Astrocyte (in vitro differentiated cells and primary cell): ENCODE data around the gene GFRA4. TPM values are rescaled to one million over a fixed set of nuclear protein-coding genes. Genes with fewer than 3 reads are reported as not detected.

Source experiments
- DNase-seq: peaks from one replicate; pipeline ENCODE4 v3.0.0-alpha.2; 2010; ENCODE audit warnings: low read depth
- FAIRE-seq: peaks from 2 replicates; lab custom pipeline; 2011; peaks lifted over from hg19 to GRCh38; lab: Jason Lieb, UNC
- H2AFZ ChIP-seq: 2 replicates; pipeline ENCODE4 v1.6.0; 2012; ENCODE audit warnings: low read depth, low read length, inconsistent platforms
- H3K27ac ChIP-seq: 2 replicates; pipeline ENCODE4 v1.5.1; 2011; ENCODE audit warnings: low read depth, low read length, inconsistent platforms
- H3K27me3 ChIP-seq: 2 replicates; pipeline ENCODE4 v1.6.0; 2011; ENCODE audit warnings: low read length, inconsistent platforms; ENCODE audit not compliant: insufficient read depth
- H3K36me3 ChIP-seq: 2 replicates; pipeline ENCODE4 v1.5.1; 2011; ENCODE audit warnings: low read length, inconsistent platforms; ENCODE audit not compliant: insufficient read depth
- H3K4me1 ChIP-seq: 2 replicates; pipeline ENCODE4 v1.5.1; 2011; ENCODE audit warnings: low read length, inconsistent platforms; ENCODE audit not compliant: insufficient read depth
- H3K4me2 ChIP-seq: 2 replicates; pipeline ENCODE4 v1.6.0; 2012; ENCODE audit warnings: low read length, inconsistent platforms
- H3K4me3 ChIP-seq: 2 replicates; pipeline ENCODE4 v1.5.1; 2011; ENCODE audit warnings: low read depth, mild to moderate bottlenecking, low read length, inconsistent platforms; ENCODE audit not compliant: insufficient read depth
- H3K79me2 ChIP-seq: 2 replicates; pipeline ENCODE4 v1.6.0; 2012; ENCODE audit warnings: mild to moderate bottlenecking, low read length, inconsistent platforms; ENCODE audit not compliant: insufficient read depth
- H3K9ac ChIP-seq: 2 replicates; pipeline ENCODE4 v1.6.0; 2012; ENCODE audit warnings: mild to moderate bottlenecking, low read length, inconsistent platforms
- H3K9me3 ChIP-seq: 2 replicates; pipeline ENCODE4 v1.5.1; 2012; ENCODE audit warnings: low read depth, mild to moderate bottlenecking, low read length, inconsistent platforms; ENCODE audit not compliant: insufficient read depth
- H4K20me1 ChIP-seq: 2 replicates; pipeline ENCODE4 v1.6.0; 2012; ENCODE audit warnings: low read length, inconsistent platforms; ENCODE audit not compliant: insufficient read depth
- H3K27ac Mint-ChIP-seq: one replicate; pipeline ENCODE4 v1.8.0; 2021; ENCODE audit warnings: mild to moderate bottlenecking, mixed read lengths; ENCODE audit not compliant: unreplicated experiment
- H3K27me3 Mint-ChIP-seq: one replicate; pipeline ENCODE4 v1.8.0; 2021; ENCODE audit warnings: low read depth, mixed read lengths; ENCODE audit not compliant: unreplicated experiment
- H3K36me3 Mint-ChIP-seq: one replicate; pipeline ENCODE4 v1.8.0; 2021; ENCODE audit warnings: low read depth, mixed read lengths; ENCODE audit not compliant: unreplicated experiment
- H3K4me1 Mint-ChIP-seq: one replicate; pipeline ENCODE4 v1.8.0; 2021; ENCODE audit warnings: low read depth, mixed read lengths; ENCODE audit not compliant: unreplicated experiment
- H3K4me3 Mint-ChIP-seq: one replicate; pipeline ENCODE4 v1.8.0; 2021; ENCODE audit warnings: mild to moderate bottlenecking, moderate library complexity, mixed read lengths; ENCODE audit not compliant: unreplicated experiment
- H3K9me3 Mint-ChIP-seq: one replicate; pipeline ENCODE4 v1.8.0; 2021; ENCODE audit warnings: mild to moderate bottlenecking, mixed read lengths; ENCODE audit not compliant: unreplicated experiment
- EZH2 ChIP-seq: IDR thresholded peaks from 2 replicates; pipeline ENCODE4 v1.6.1; 2012; ENCODE audit warnings: mild to moderate bottlenecking, low read length, inconsistent platforms; ENCODE audit not compliant: insufficient read depth
- total RNA-seq: library from RNA; stranded (reverse); gene quantifications from 2 replicates; pipeline ENCODE4 v1.2.1, GENCODE V29; 2021
- TF ChIP-seq, protein P1 (sequence below): IDR thresholded peaks from 2 replicates; pipeline ENCODE4 v1.5.1; 2011; ENCODE audit warnings: low read depth, mild to moderate bottlenecking, inconsistent platforms, low read length, moderate library complexity; ENCODE audit not compliant: insufficient read depth

Gene GFRA4
- total RNA-seq, 1 donor from 2014 or later: not detected

GRCh38 chr20:3663858-3664257 is 659 bp upstream of the GFRA4 start:
- FAIRE-seq: no peak

DNA sequence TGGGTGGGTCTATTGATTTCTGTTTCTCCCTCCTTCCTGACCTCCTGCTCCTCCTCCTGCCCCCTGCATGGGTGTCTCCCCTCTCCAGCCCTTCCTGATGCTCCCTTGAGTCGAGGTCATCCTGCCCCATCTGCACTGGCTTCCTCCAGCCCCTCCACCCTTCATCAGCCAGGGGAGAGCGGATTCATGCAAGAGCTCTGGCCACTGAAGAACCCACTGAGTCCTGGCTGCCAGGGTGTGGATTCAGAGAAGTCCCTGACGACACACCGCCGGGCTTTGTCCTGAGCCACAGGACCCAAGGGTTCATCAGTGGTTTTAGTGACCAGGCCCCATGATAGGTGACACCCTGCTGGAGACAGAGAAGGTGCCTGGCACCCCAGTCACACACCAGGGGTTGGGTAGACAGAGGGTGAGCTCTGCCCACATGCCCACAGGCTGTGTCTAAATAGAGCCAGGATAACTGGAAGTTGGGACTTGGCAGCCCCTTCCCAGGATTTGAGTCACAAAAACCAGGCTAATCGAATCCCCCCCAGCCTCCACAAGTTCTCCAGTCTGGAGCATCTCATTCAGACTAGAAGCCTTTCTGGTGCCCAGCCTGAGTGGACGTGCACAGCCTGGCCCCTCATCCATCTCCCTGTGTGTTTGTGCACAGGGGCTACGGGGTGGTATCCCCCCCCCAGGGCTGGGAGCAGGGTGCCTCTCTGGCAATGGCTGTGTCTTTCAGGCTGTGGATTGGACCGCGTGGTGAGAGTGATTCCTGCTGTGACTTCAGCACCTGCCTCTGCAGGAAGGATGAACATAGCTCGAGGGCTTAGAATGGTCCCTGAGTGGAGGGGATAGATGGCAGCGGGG is 1.2 kb downstream of the GFRA4 start:
- Histone ChIP-seq H4K20me1 (no peaks in the 10 kb centered on the region), H2AFZ (no peak overlapping the region), H3K9me3 (no peaks in the 10 kb centered on the region), H3K27me3 (peaks cover 29% of the 10 kb centered on the region), H3K79me2 (no peaks in the 10 kb centered on the region), H3K4me2 (no peak overlapping the region), H3K9ac (no peak overlapping the region), H3K36me3 (no peaks in the 10 kb centered on the region), H3K4me3 (no peak overlapping the region), H3K27ac (no peak overlapping the region), H3K4me1 (no peaks in the 10 kb centered on the region)
- TF ChIP-seq EZH2: no peak
- TF ChIP-seq, protein P1, sequence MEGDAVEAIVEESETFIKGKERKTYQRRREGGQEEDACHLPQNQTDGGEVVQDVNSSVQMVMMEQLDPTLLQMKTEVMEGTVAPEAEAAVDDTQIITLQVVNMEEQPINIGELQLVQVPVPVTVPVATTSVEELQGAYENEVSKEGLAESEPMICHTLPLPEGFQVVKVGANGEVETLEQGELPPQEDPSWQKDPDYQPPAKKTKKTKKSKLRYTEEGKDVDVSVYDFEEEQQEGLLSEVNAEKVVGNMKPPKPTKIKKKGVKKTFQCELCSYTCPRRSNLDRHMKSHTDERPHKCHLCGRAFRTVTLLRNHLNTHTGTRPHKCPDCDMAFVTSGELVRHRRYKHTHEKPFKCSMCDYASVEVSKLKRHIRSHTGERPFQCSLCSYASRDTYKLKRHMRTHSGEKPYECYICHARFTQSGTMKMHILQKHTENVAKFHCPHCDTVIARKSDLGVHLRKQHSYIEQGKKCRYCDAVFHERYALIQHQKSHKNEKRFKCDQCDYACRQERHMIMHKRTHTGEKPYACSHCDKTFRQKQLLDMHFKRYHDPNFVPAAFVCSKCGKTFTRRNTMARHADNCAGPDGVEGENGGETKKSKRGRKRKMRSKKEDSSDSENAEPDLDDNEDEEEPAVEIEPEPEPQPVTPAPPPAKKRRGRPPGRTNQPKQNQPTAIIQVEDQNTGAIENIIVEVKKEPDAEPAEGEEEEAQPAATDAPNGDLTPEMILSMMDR: no peak
- H3K9me3 Mint-ChIP-seq: no peaks in the 10 kb centered on the region
- peaks cover 2% of the 10 kb centered on the region for H3K36me3 Mint-ChIP-seq
- no peak overlapping the region for H3K27ac Mint-ChIP-seq
- no peaks in the 10 kb centered on the region for H3K4me1 Mint-ChIP-seq
- H3K27me3 Mint-ChIP-seq: peaks cover 67% of the 10 kb centered on the region
- DNase-seq (no peak), FAIRE-seq (no peak)
- H3K4me3 Mint-ChIP-seq: no peak overlapping the region

More at GRCh38 chr20:3663858-3664257, 659 bp upstream of the GFRA4 start:
- H3K79me2 ChIP-seq: no peaks in the 10 kb centered on the region
- no peaks in the 10 kb centered on the region for H3K9me3 ChIP-seq
- Mint-ChIP-seq H3K4me1 (no peaks in the 10 kb centered on the region), H3K4me3 (no peak overlapping the region), H3K27me3 (peaks cover 56% of the 10 kb centered on the region), H3K27ac (no peak overlapping the region), H3K36me3 (peaks cover 2% of the 10 kb centered on the region), H3K9me3 (no peaks in the 10 kb centered on the region)
- no peaks in the 10 kb centered on the region for H4K20me1 ChIP-seq
- no peak overlapping the region for H3K4me2 ChIP-seq
- TF ChIP-seq, protein P1: no peak
- TF ChIP-seq EZH2: no peak
- DNase-seq: no peak
- no peak overlapping the region for H3K9ac ChIP-seq
- H3K27ac ChIP-seq: no peak overlapping the region
- H3K4me1 ChIP-seq: no peaks in the 10 kb centered on the region
- H2AFZ ChIP-seq: no peak overlapping the region
- H3K36me3 ChIP-seq: no peaks in the 10 kb centered on the region
- no peak overlapping the region for H3K4me3 ChIP-seq
- H3K27me3 ChIP-seq: peaks cover 26% of the 10 kb centered on the region
